GM10248 (cell line): Measurements from ENCODE around the gene GRID1.

Source experiments
- CTCF ChIA-PET: fragments of 300-600 bp; sonication (Branson Sonifier 250); formaldehyde crosslinking; extraction: SDS; loops from one replicate; lab custom pipeline; 2021; ENCODE audit warnings: antibody characterized with exemption; lab: Yijun Ruan, JAX
- POLR2A ChIA-PET: fragments of 350-650 bp; sonication (Branson Sonifier 250); formaldehyde crosslinking; extraction: SDS; loops from one replicate; lab custom pipeline; 2020; ENCODE audit warnings: antibody characterized with exemption; lab: Yijun Ruan, JAX
- DNase-seq: peaks from one replicate; pipeline ENCODE4 v3.0.0; 2012; ENCODE audit errors: extremely low spot score
- TF ChIP-seq, protein P1 (sequence below): IDR thresholded peaks from 2 replicates; pipeline ENCODE4 v1.5.1; 2012; ENCODE audit warnings: mild to moderate bottlenecking, low read depth; ENCODE audit errors: extremely low read depth, missing control alignments, control extremely low read depth

The GRID1 gene

DNA sequence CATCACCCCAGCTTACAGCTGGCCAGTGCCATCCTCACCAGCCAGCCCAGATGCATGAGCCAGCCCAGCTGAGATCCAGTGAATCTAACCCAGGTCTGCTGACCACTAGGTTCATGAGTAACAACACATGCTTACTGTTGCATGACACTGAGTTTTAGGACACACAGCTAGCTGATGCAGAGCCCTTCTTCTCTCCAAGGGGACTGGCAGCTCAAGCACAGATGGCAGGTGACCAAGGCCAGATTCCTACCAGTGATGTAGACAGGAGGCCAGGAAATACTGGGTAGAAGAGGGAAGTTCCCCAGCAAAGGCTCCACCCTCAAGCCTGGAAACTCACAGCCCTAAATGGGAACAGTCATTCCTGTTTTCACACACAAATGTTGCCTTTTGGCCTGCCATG, 236.6 kb downstream of the GRID1 start:
- ChIA-PET POLR2A (no interaction called here), CTCF (interaction anchor here (1.4 kb wide), 1 partner anchor 20 kb away, joined by 5 read pairs; no protein-coding TSS in a partner anchor)
- DNase-seq, result no peak
- TF ChIP-seq, protein P1, sequence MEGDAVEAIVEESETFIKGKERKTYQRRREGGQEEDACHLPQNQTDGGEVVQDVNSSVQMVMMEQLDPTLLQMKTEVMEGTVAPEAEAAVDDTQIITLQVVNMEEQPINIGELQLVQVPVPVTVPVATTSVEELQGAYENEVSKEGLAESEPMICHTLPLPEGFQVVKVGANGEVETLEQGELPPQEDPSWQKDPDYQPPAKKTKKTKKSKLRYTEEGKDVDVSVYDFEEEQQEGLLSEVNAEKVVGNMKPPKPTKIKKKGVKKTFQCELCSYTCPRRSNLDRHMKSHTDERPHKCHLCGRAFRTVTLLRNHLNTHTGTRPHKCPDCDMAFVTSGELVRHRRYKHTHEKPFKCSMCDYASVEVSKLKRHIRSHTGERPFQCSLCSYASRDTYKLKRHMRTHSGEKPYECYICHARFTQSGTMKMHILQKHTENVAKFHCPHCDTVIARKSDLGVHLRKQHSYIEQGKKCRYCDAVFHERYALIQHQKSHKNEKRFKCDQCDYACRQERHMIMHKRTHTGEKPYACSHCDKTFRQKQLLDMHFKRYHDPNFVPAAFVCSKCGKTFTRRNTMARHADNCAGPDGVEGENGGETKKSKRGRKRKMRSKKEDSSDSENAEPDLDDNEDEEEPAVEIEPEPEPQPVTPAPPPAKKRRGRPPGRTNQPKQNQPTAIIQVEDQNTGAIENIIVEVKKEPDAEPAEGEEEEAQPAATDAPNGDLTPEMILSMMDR, result no peak

DNA sequence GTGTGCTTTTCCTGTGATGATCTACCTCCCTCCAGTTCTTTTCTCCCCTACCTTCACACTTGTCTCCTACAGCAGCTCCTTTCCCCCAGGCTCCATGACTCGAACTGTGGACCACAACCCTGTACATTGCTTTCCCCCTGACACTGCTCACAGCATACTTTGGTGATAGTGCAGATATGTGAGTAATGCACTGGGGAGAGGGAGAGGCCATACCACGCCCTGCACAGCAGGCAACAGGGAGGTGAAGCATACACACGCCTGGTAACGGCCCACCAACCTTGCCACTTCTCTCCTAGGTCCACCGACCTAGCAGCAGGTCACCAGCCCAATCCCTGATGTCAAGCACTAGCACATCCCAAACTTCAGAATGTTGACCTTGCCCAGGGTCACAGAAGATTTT, 238.2 kb downstream of the GRID1 start:
- no peak for DNase-seq
- POLR2A ChIA-PET, result no interaction called here
- TF ChIP-seq, protein P1, result no peak
- CTCF ChIA-PET, result no interaction called here

DNA sequence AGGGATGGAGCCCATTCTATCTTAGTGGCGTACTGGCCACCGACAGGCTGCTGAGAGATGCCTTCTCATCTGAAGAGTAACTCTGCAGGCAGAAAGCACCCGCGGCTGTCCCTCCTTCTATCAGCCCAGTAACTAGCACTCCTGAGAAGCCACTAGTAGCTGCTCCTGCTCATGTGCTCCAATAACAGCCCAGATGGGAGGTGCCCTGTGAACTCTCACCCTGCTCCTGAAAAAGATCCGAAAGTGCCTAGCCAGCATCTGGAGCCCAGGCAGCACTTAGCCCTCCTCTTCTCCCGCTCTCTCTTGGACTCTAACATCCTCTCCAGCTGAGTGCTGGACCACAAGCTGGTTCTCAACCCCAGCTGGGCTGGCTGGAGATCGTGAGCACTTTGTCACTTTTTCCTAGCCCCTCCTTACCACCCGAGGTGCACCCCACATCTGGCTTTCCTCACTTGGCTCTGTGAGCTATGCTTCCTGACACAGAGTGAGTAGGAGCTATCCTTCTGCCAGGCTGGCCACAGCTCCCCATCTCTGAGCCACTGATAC, 239.2 kb downstream of the GRID1 start:
- no peak for DNase-seq
- CTCF ChIA-PET, result no interaction called here
- TF ChIP-seq, protein P1, result no peak
- POLR2A ChIA-PET, result no interaction called here

DNA sequence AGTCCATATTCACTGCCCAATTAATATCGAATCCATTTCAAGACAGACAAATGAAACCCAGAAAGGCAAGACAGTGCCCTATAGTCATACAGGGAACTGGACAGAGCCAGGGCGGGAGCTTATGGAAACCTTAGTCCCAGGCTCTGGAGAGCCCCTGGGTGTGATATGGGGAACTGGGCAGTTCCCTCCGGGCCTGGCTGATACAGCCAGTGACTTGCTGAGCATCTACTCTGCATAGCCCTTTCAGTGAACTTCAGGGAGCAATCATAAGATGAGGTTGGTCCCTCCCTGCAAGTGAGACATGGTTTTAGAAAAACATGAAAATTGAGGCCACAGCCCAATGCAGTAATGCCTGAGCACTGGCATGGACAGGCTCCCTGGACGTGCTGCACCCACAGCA, 241.9 kb downstream of the GRID1 start:
- no peak for DNase-seq
- POLR2A ChIA-PET, result no interaction called here
- TF ChIP-seq, protein P1, result no peak
- CTCF ChIA-PET, result interaction anchor here (1.4 kb wide), 1 partner anchor 15 kb away, joined by 4 read pairs; no protein-coding TSS in a partner anchor

DNA sequence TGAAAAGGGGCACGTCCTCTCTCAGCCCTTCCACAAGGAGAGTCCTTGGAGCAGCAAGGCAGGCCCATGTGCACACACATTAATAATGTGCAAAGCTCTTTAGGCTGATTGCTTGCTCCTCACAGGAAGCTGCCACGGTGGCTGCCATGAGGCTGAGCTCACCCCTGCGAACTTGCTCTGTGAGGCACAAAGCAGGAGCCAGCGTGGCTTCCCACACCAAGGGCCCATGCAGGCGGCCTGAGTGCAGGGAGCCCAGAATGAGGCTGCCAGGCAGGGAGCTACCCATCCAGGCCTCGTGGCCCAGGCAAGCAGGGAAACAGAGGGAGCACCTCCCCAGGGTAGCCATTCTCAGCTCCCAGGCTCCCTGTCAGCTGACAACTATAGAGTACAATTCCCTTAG, 242.9 kb downstream of the GRID1 start:
- no peak for DNase-seq
- CTCF ChIA-PET, result no interaction called here
- POLR2A ChIA-PET, result no interaction called here
- TF ChIP-seq, protein P1, result no peak

DNA sequence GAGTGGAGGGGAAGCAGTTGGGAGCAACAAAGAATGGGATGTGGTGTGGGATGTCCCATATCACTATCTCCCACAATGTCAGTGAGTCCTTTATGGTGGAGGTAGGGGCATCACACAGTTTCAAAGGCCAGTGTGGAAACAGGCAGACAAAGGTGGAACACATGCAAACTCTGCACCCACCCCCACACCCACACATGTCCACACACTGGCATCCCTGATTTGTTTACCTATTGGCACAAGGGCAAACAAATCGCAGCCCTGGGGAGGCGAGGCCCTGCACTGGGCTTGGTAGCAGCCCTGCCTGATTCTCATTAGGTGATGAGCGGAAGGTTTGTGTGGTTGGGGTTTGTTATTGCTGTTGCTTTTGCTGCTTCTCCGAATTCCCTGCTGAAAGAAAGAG, 243.3 kb downstream of the GRID1 start:
- TF ChIP-seq, protein P1, result no peak
- POLR2A ChIA-PET, result no interaction called here
- DNase-seq, result no peak
- CTCF ChIA-PET, result no interaction called here
